ENCODE measurements around the gene ARMC12. TPM values are rescaled to one million over a fixed set of nuclear protein-coding genes. Genes with fewer than 3 reads are reported as not detected.

The ARMC12 gene
- total and polyA plus RNA-seq, 4 donors: 0.20 to 1.1 (median 0.76) TPM

DNA sequence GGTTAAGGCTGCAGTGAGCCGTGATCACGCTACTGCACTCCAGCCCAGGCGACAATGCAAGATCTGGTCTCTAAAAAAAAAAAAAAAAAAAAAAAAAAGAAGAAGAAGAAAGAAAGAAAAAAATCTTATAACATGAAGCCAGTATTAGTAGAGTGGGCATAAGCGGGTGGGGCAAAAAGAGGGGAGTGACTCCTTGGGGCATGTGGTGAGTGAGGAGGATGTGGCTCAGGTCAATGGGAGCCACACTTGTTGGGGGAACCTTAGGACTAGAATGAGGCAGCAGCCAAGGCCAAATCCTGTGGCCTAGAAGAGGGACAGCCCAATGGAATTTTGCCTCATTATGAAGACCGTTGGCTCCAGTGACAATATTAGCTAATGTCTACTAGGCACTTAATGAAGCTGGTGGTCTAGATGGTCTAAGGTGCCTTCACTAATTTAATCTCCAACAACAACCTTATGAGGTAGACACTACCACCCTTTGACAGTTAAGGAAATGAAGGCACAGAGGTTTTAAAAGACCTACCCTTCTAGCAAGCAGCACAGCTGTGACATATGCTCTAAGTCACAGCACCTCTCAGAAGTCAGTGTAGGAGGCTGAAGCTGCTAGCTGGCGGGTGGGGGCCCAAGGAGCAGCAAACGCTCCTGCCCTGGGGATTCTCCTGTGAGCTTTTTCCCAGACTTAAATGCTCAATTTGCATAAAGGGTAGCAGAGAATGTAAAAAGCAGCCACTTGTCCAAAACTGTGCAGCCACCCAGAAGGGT lies 23.6 kb upstream of the ARMC12 start:
- TF ChIP-seq CTCF (IDR thresholded peaks at IDR 0.05; ENCODE audit: control extremely low read depth, extremely low read depth): no peak
- H3K36me3 ChIP-seq (ENCODE audit: control insufficient read depth in 4 of 4, insufficient read depth in 4 of 4, low read length in 4 of 4): no peaks in the 10 kb centered on the region
- no peak overlapping the region for H3K27ac ChIP-seq (ENCODE audit: low read depth in 1 of 2, low read length in 1 of 2)
- no peaks in the 10 kb centered on the region for H3K27me3 ChIP-seq (ENCODE audit: control insufficient read depth in 3 of 3, insufficient read depth in 3 of 3, low read length in 2 of 3)
- WGBS, 2 donors: 90 to 91% methylated on average over 7 of the region's 7 CpGs
- H3K4me1 ChIP-seq (ENCODE audit: control insufficient read depth in 5 of 5, insufficient read depth in 5 of 5, low read length in 5 of 5): peaks cover 0 to 10% (median 4%) of the 10 kb centered on the region in 5 donors
- no peaks in the 10 kb centered on the region for H3K9me3 ChIP-seq (ENCODE audit: control insufficient read depth in 4 of 4, insufficient read depth in 3 of 4, low read length in 3 of 4)
- no peak overlapping the region for H3K9ac ChIP-seq (ENCODE audit: insufficient read depth in 1 of 2, low read length in 2 of 2)
- ATAC-seq (ENCODE audit: insufficient read depth, low FRiP score) (no peak), DNase-seq (no peak)
- no peak overlapping the region for H3K4me3 ChIP-seq

GRCh38 chr6:35716798-35717197 lies 20.0 kb upstream of the ARMC12 start:
- no peak for DNase-seq
- Histone ChIP-seq H3K4me1 (ENCODE audit: control insufficient read depth in 5 of 5, insufficient read depth in 5 of 5, low read length in 5 of 5) (peaks cover 0 to 36% (median 17%) of the 10 kb centered on the region in 5 donors), H3K36me3 (ENCODE audit: control insufficient read depth in 4 of 4, insufficient read depth in 4 of 4, low read length in 4 of 4) (no peaks in the 10 kb centered on the region), H3K27ac (ENCODE audit: low read depth in 1 of 2, low read length in 1 of 2) (no peak overlapping the region), H3K9ac (ENCODE audit: insufficient read depth in 1 of 2, low read length in 2 of 2) (no peak overlapping the region), H3K27me3 (ENCODE audit: control insufficient read depth in 3 of 3, insufficient read depth in 3 of 3, low read length in 2 of 3) (no peaks in the 10 kb centered on the region), H3K9me3 (ENCODE audit: control insufficient read depth in 4 of 4, insufficient read depth in 3 of 4, low read length in 3 of 4) (no peaks in the 10 kb centered on the region), H3K4me3 (no peak overlapping the region)
- TF ChIP-seq CTCF (IDR thresholded peaks at IDR 0.05; ENCODE audit: control extremely low read depth, extremely low read depth): no peak
- 84 to 86% methylated on average over 2 of the region's 2 CpGs for WGBS, 2 donors
- no peak for ATAC-seq (ENCODE audit: insufficient read depth, low FRiP score)

- ATAC-seq (ENCODE audit: insufficient read depth, low FRiP score) (no peak), DNase-seq (no peak)
- Histone ChIP-seq H3K27me3 (ENCODE audit: control insufficient read depth in 3 of 3, insufficient read depth in 3 of 3, low read length in 2 of 3) (no peaks in the 10 kb centered on the region), H3K4me3 (no peak overlapping the region), H3K4me1 (ENCODE audit: control insufficient read depth in 5 of 5, insufficient read depth in 5 of 5, low read length in 5 of 5) (peaks cover 3 to 36% (median 20%) of the 10 kb centered on the region in 5 donors), H3K27ac (ENCODE audit: low read depth in 1 of 2, low read length in 1 of 2) (no peak overlapping the region), H3K36me3 (ENCODE audit: control insufficient read depth in 4 of 4, insufficient read depth in 4 of 4, low read length in 4 of 4) (no peaks in the 10 kb centered on the region), H3K9ac (ENCODE audit: insufficient read depth in 1 of 2, low read length in 2 of 2) (no peak overlapping the region), H3K9me3 (ENCODE audit: control insufficient read depth in 4 of 4, insufficient read depth in 3 of 4, low read length in 3 of 4) (no peaks in the 10 kb centered on the region)
- TF ChIP-seq CTCF (IDR thresholded peaks at IDR 0.05; ENCODE audit: control extremely low read depth, extremely low read depth): no peak
- WGBS, 2 donors: 57 to 68% methylated on average over 19 of the region's 19 CpGs
Observed at GRCh38 chr6:35717449-35718374, 19.1 kb upstream of the ARMC12 start.
